HG03354 (cell line): Measurements from ENCODE around the gene TGM1.
"Not testable (repeated sequence)": the region's sequence is repeated elsewhere in the genome, so short reads cannot be mapped to it uniquely, and the experiment has no call there.

Source experiments
- ATAC-seq: cut with Tn5 transposase; IDR thresholded peaks from one replicate; pipeline ENCODE4 v1.9.1; 2021; ENCODE audit warnings: mild to moderate bottlenecking; ENCODE audit not compliant: unreplicated experiment, poor library complexity, severe bottlenecking

TGM1 gene

DNA sequence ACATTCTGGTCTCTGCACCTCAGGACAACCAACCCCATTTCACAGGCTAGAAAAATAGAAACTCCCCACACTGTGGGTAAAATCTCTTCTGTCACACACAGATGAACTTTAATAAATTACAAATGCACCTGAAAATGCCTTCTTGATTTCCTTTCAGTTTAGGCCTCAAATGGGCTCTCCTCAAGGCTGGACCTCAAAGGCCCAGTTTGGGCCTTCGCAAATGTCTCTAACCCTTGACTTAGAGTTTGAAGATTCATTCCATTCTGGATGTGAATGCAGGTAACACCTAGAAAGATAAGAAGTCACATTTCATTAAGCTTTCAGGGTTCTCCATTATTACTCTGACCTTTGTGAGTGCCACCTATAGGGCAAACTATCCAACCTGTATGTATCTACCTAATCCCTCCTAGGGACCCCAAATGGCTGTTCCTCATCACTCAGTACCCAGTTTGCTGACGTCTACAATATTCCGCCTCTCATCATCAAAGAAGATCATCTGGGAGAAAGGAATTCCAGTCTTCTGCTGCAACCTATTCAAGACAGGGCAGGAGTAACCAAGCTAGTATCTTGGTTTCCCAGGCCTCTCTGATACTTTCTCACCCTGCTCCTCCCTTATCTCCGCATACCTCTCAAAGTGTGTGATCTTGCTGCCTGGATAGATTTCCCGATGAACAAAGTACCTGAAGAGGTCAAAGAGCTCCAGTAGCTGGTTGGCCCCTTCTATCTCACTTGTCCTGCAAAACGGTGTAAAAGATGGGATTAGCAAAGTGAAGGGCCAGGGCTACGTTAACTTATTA, 48.9 kb downstream of the TGM1 start:
- no peak for ATAC-seq

DNA sequence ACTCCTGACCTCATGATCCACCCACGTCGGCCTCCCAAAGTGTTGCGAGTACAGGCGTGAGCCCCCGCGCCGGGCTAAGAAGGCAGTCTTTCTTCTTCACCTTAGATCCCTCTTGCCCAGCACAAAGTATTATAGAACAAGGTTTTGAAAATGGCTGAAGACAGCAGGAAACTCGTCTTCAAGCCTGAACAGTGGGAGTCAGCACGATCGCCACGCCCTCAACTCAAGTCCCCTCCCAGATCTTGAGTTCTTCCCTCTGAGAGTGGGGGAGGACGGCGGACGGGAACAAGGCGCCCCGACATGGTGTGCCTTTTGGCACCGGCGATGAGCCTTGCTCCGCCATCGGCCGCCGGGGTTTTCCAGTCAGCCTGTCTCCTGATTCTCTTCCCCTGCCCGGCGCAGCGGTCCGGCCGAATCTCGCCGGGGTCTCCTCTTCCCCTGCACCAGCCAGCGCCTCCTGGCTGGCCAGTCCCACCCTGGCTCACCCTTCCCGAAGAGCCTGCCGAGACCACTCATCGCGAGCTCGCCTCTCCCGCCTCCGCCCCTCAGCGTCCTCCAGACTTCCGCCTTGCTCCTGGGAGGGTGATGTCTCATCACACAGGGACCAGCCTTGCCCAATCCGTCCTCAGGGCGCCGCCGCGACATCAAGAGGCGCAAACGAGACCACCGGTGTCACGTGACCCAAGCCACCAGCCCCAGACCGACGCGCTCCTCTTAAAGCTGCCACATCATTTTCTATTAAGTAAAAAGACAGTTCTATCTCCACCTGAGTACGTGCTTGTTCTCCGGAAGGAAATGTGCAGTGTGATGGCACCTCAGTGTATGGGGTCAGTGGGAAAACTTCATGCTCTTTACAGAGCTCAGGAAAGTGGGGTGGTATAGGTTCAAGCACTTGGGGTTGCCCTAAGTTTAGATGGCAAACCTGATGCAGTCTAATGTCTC, 49.8 kb downstream of the TGM1 start, which contains the start of gene CHMP4A:
CHMP4A (minus strand) TSS at position 565 of the 942 bp plus-strand sequence; CDS start at position 516, 49 bp downstream.
- peak; percentile 84 for ATAC-seq

GRCh38 chr14:24211311-24211710, 51.7 kb downstream of the TGM1 start:
- ATAC-seq = no peak

GRCh38 chr14:24207625-24208024, 55.4 kb downstream of the TGM1 start:
- ATAC-seq = no peak

DNA sequence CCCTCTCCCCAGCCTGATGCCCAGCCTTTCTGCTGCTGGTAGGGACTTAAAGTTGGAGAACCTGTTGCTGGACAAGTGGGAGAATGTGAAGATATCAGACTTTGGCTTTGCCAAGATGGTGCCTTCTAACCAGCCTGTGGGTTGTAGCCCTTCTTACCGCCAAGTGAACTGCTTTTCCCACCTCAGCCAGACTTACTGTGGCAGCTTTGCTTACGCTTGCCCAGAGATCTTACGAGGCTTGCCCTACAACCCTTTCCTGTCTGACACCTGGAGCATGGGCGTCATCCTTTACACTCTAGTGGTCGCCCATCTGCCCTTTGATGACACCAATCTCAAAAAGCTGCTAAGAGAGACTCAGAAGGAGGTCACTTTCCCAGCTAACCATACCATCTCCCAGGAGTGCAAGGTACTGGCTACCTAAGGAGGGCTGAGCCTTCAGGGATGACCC, 55.8 kb downstream of the TGM1 start:
- ATAC-seq = no peak

- no peak for ATAC-seq
Measured at GRCh38 chr14:24206260-24207103, 56.5 kb downstream of the TGM1 start.

DNA sequence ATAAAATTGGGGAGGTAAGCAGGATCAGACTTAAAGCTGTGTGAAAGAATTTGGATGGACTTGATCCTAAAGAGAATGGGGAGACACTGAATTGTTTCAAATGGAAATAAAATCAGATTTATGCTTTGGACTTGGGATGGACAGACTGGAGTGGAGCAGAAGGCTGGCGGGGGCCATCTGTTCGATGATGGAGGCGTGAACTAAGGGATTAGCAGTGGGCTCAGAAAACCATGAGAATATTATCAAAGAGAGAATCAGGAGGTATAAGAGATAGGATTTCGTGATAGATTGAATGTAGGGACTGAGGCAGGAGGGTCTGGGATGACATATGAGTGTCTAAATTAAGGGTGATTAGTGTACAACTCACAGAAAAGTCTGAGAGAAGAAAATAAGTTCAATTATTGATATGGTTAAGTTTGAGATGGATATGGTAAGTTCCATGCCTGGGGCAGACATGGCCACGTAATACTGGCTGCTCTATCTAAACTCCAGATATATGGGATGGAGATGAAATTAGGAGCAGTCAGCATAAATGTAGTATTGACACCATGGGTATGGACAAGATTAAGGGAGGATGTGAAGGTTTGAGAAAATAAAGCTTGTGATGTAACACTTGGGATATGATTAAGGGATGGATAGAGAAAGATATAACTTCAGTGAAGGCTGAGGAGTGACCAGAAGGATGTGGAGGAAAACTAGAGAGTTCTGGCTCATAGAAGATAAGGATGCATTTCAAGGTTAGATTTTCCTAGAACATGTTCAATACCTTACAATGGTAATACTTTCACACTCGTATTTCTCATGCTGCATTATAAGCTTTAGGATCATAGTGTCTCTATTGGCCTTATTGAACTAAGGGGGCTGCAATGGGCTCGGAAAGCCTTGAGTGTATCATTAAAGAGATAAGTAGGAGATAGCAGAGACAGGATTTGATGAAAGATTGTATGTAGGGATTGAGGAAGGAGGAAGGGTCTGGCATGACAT, 58.5 kb downstream of the TGM1 start:
- no peak for ATAC-seq

GRCh38 chr14:24203249-24203886, 59.6 kb downstream of the TGM1 start:
- ATAC-seq = not testable (repeated sequence)

- ATAC-seq = not testable (repeated sequence)
Measured at GRCh38 chr14:24202538-24202937, 60.4 kb downstream of the TGM1 start.
